Measurements from ENCODE around the gene SPIRE1. TPM values are rescaled to one million over a fixed set of nuclear protein-coding genes. Genes with fewer than 3 reads are reported as not detected.

SPIRE1 gene
- total and polyA plus RNA-seq, 2 of the 4 experiments (the other 2 are of a cell fraction): 11.6 to 31.4 TPM

DNA sequence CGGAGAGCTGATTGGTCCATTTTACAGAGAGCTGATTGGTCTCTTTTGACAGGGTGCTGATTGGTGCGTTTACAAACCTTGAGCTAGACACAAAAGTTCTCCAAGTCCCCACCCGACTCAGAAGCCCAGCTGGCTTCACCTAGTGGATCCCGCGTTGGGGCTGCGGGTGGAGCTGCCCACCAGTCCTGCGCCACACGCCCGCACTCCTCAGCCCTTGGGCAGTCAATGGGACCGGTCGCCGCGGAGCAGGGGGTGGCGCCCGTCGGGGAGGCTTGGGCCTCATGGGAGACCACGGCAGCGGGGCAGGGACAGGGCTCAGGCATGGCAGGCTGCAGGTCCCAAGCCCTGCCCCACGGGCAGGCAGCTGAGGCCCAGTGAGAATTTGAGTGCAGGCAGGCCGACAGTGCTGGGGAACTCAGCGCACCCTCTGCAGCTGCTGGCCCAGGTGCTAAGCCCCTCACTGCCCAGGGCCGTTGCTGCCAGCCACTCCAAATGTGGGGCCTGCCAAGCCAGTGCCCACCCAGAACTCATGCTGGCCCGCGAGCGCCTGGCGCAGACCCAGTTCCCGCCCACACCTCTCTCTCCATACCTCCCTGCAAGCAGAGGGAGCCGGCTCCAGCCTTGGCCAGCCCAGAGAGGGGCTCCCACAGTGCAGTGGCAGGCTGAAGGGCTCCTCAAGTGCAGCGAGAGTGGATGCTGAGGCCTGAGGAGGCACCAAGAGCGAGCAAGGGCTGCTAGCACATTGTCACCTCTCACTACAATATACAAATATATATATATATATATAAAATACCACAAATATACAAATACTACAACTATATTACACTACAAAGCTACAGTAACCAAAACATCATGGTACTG is 100.7 kb downstream of the SPIRE1 start:
- H3K18ac ChIP-seq (ENCODE audit: low read depth, low read length): no peak overlapping the region
- 100% methylated on average over 15 of the region's 30 CpGs; no CpG with 5 or more reads in 1 of the 2 experiments for WGBS, 2 experiments (ENCODE audit: extremely low coverage in 2 of 2, insufficient read length in 1 of 2)
- BruUV-seq (replicated peaks): no TSS peak

More for the DNA sequence above, 100.7 kb downstream of the SPIRE1 start:
- Histone ChIP-seq H3K9ac (ENCODE audit: low read depth, low read length) (no peak overlapping the region), H2AK5ac (ENCODE audit: low read depth, low read length) (no peak overlapping the region), H3K27ac (ENCODE audit: insufficient read depth, low read length) (no peak overlapping the region), H2BK120ac (ENCODE audit: low read depth, low read length) (no peak overlapping the region), H4K20me1 (ENCODE audit: insufficient read depth, low read length) (peaks cover 7% of the 10 kb centered on the region; the same call in 1 of the 2 replicates), H3K79me1 (ENCODE audit: low read depth in 1 of 2, low read length in 2 of 2) (peaks cover 8 to 21% of the 10 kb centered on the region in 2 experiments), H3K4me3 (ENCODE audit: insufficient read depth, low read depth, low read length) (no peak overlapping the region), H3K23ac (ENCODE audit: low read depth, low read length) (no peak overlapping the region), H2BK20ac (ENCODE audit: low read depth, low read length) (no peak overlapping the region), H3K4me1 (ENCODE audit: control insufficient read depth, insufficient read depth, low read length) (no peaks in the 10 kb centered on the region), H4K5ac (ENCODE audit: low read depth, low read length) (no peak overlapping the region), H2BK15ac (ENCODE audit: low read depth, low read length) (no peak overlapping the region), H3K9me1 (ENCODE audit: insufficient read depth, low read length) (peaks cover 5% of the 10 kb centered on the region; the same call in 1 of the 2 replicates), H3K4me2 (ENCODE audit: low read depth, low read length) (no peak overlapping the region), H3K36me3 (ENCODE audit: control insufficient read depth, insufficient read depth, low read length) (no peaks in the 10 kb centered on the region), H2BK5ac (ENCODE audit: low read depth, low read length, poor library complexity, severe bottlenecking) (no peak overlapping the region), H3K9me3 (ENCODE audit: control insufficient read depth, insufficient read depth, low read length) (peaks cover 3% of the 10 kb centered on the region), H3K4ac (ENCODE audit: low read depth, low read length) (no peak overlapping the region), H3K56ac (ENCODE audit: extremely low read depth, insufficient read depth, low read length) (no peak overlapping the region), H4K91ac (ENCODE audit: insufficient read depth, low read depth, low read length) (no peak overlapping the region), H4K8ac (ENCODE audit: low read depth in 2 of 2, low read length in 2 of 2) (no peak overlapping the region), H2AFZ (replicated peaks; ENCODE audit: low read length, poor library complexity) (no peak overlapping the region), H3K27me3 (ENCODE audit: control insufficient read depth, insufficient read depth, low read length) (no peaks in the 10 kb centered on the region), H3K14ac (replicated peaks; ENCODE audit: low read depth, low read length) (no peak overlapping the region), H2AK9ac (replicated peaks; ENCODE audit: low read depth, low read length, poor library complexity) (no peak overlapping the region)
- ATAC-seq (ENCODE audit: low read depth) (no peak), DNase-seq (no peak)
- in situ Hi-C loops (cut with MboI; ENCODE audit: low sequenced_read_pairs): no loop called here
- ChIA-PET POLR2A (ENCODE audit: unreplicated experiment) (no interaction called here), CTCF (no interaction called here)
- intact Hi-C loops (cut with micrococcal nuclease): no loop called here
- TF ChIP-seq, protein P1, sequence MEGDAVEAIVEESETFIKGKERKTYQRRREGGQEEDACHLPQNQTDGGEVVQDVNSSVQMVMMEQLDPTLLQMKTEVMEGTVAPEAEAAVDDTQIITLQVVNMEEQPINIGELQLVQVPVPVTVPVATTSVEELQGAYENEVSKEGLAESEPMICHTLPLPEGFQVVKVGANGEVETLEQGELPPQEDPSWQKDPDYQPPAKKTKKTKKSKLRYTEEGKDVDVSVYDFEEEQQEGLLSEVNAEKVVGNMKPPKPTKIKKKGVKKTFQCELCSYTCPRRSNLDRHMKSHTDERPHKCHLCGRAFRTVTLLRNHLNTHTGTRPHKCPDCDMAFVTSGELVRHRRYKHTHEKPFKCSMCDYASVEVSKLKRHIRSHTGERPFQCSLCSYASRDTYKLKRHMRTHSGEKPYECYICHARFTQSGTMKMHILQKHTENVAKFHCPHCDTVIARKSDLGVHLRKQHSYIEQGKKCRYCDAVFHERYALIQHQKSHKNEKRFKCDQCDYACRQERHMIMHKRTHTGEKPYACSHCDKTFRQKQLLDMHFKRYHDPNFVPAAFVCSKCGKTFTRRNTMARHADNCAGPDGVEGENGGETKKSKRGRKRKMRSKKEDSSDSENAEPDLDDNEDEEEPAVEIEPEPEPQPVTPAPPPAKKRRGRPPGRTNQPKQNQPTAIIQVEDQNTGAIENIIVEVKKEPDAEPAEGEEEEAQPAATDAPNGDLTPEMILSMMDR (conservative IDR thresholded peaks at IDR 0.05; ENCODE audit: low read depth, low read length): no peak
- TF ChIP-seq SMC3 (IDR thresholded peaks at IDR 0.05; ENCODE audit: low read depth, low read length): no peak
- TF ChIP-seq MAZ (IDR thresholded peaks at IDR 0.05; ENCODE audit: borderline replicate concordance, low read depth, low read length): no peak
- no peak for TF ChIP-seq RCOR1 (IDR thresholded peaks at IDR 0.05; ENCODE audit: insufficient replicate concordance, low read length)
- no peak for TF ChIP-seq USF2 (IDR thresholded peaks at IDR 0.05; ENCODE audit: low read depth, low read length)
- dilution Hi-C loops (cut with HindIII; ENCODE audit: low sequenced_read_pairs, unreplicated experiment): no loop called here

Data from IMR-90 (cell line).